IMR-90 (cell line): ENCODE results near the gene ACOT7. TPM values are rescaled to one million over a fixed set of nuclear protein-coding genes. Genes with fewer than 3 reads are reported as not detected.

ENCODE experiments used
- ATAC-seq: fragments of 200-7000 bp; cut with Tn5 transposase; 2 replicates; pipeline ENCODE4 v1.9.1; 2020; ENCODE audit warnings: low read depth, mild to moderate bottlenecking, moderate library complexity
- BruUV-seq: library from RNA; stranded (reverse); fragments of 400-500 nt; replicated peaks from 2 replicates; lab custom pipeline; 2021; lab: Mats Ljungman, UMichigan
- CTCF ChIA-PET: fragments of 300-600 bp; formaldehyde crosslinking; extraction: SDS; loops from one replicate; lab custom pipeline; 2021; ENCODE audit warnings: antibody characterized with exemption; lab: Yijun Ruan, JAX
- POLR2A ChIA-PET: fragments of 300-600 bp; sonication (Branson Sonifier 250); formaldehyde crosslinking; loops from one replicate; lab custom pipeline; 2022; ENCODE audit warnings: antibody characterized with exemption; ENCODE audit not compliant: unreplicated experiment; lab: Charles Lee
- DNase-seq: peaks from one replicate; pipeline ENCODE4 v3.0.0; 2013
- H2AFZ ChIP-seq: replicated peaks from 2 replicates; pipeline ENCODE3; 2013; ENCODE audit warnings: low read length, mild to moderate bottlenecking; ENCODE audit not compliant: poor library complexity
- H2AK5ac ChIP-seq: 2 replicates; pipeline ENCODE4 v1.6.1; 2013; ENCODE audit warnings: low read depth, low read length, inconsistent platforms
- H2AK9ac ChIP-seq: replicated peaks from 2 replicates; pipeline ENCODE3; 2013; ENCODE audit warnings: mild to moderate bottlenecking, low read depth, low read length, moderate library complexity; ENCODE audit not compliant: poor library complexity
- H2BK120ac ChIP-seq: 2 replicates; pipeline ENCODE4 v1.6.1; 2013; ENCODE audit warnings: low read depth, low read length, inconsistent platforms
- H2BK15ac ChIP-seq: 3 replicates; pipeline ENCODE4 v1.6.1; 2013; ENCODE audit warnings: low read depth, low read length, inconsistent platforms
- H2BK20ac ChIP-seq: 2 replicates; pipeline ENCODE4 v1.6.1; 2013; ENCODE audit warnings: low read depth, mild to moderate bottlenecking, inconsistent platforms, low read length, moderate library complexity
- H2BK5ac ChIP-seq: 2 replicates; pipeline ENCODE4 v1.6.1; 2013; ENCODE audit warnings: mild to moderate bottlenecking, low read depth, low read length, inconsistent platforms; ENCODE audit not compliant: poor library complexity, severe bottlenecking
- H3K14ac ChIP-seq: replicated peaks from 2 replicates; pipeline ENCODE4 v1.6.1; 2013; ENCODE audit warnings: low read depth, low read length, inconsistent platforms
- H3K18ac ChIP-seq: 2 replicates; pipeline ENCODE4 v1.6.1; 2013; ENCODE audit warnings: low read depth, low read length, control low read depth
- H3K23ac ChIP-seq: 2 replicates; pipeline ENCODE4 v1.6.1; 2013; ENCODE audit warnings: low read depth, low read length, inconsistent platforms
- H3K27ac ChIP-seq: 2 replicates; pipeline ENCODE4 v1.5.1; 2013; ENCODE audit warnings: mild to moderate bottlenecking, control low read depth, low read length; ENCODE audit not compliant: insufficient read depth
- H3K27me3 ChIP-seq: 2 replicates; pipeline ENCODE4 v1.6.1; 2013; ENCODE audit warnings: low read length; ENCODE audit not compliant: control insufficient read depth, insufficient read depth
- H3K36me3 ChIP-seq: 2 replicates; pipeline ENCODE4 v1.6.1; 2013; ENCODE audit warnings: low read length, mixed read lengths; ENCODE audit not compliant: control insufficient read depth, insufficient read depth
- H3K4ac ChIP-seq: 2 replicates; pipeline ENCODE4 v1.6.1; 2013; ENCODE audit warnings: low read depth, low read length, inconsistent platforms
- H3K4me1 ChIP-seq: 2 replicates; pipeline ENCODE4 v1.6.1; 2013; ENCODE audit warnings: low read length, mixed read lengths; ENCODE audit not compliant: control insufficient read depth, insufficient read depth
- H3K4me2 ChIP-seq: 2 replicates; pipeline ENCODE4 v1.6.1; 2013; ENCODE audit warnings: low read depth, mild to moderate bottlenecking, control low read depth, low read length, moderate library complexity
- H3K4me3 ChIP-seq: 2 replicates; pipeline ENCODE4 v1.5.1; 2013; ENCODE audit warnings: low read depth, mild to moderate bottlenecking, control low read depth, low read length, moderate library complexity; ENCODE audit not compliant: insufficient read depth
- H3K56ac ChIP-seq: 2 replicates; pipeline ENCODE4 v1.6.1; 2013; ENCODE audit warnings: low read length, inconsistent platforms; ENCODE audit not compliant: insufficient read depth; ENCODE audit errors: extremely low read depth
- H3K79me1 ChIP-seq, 2 experiments: 2 replicates each; pipeline ENCODE4 v1.6.1; 2013; ENCODE audit warnings: low read length in 2 of 2, inconsistent platforms in 1 of 2, low read depth in 1 of 2
- H3K9ac ChIP-seq: 2 replicates; pipeline ENCODE4 v1.6.1; 2013; ENCODE audit warnings: low read depth, low read length, control low read depth
- H3K9me1 ChIP-seq: 2 replicates; pipeline ENCODE4 v1.6.1; 2013; ENCODE audit warnings: low read length, inconsistent platforms; ENCODE audit not compliant: insufficient read depth
- H3K9me3 ChIP-seq: 2 replicates; pipeline ENCODE4 v1.6.1; 2013; ENCODE audit warnings: low read length; ENCODE audit not compliant: control insufficient read depth, insufficient read depth
- H4K20me1 ChIP-seq: 2 replicates; pipeline ENCODE4 v1.6.1; 2013; ENCODE audit warnings: low read length, inconsistent platforms; ENCODE audit not compliant: insufficient read depth
- H4K5ac ChIP-seq: 2 replicates; pipeline ENCODE4 v1.6.1; 2013; ENCODE audit warnings: mild to moderate bottlenecking, low read depth, low read length, control low read depth
- H4K8ac ChIP-seq, 2 experiments: 2 replicates each; pipeline ENCODE4 v1.6.1; 2013; ENCODE audit warnings: low read depth in 2 of 2, low read length in 2 of 2, control low read depth in 1 of 2, inconsistent platforms in 1 of 2
- H4K91ac ChIP-seq: 2 replicates; pipeline ENCODE4 v1.6.1; 2013; ENCODE audit warnings: low read depth, low read length, inconsistent platforms; ENCODE audit not compliant: insufficient read depth
- BHLHE40 ChIP-seq: fragments of 150-350 bp; IDR thresholded peaks from 2 replicates; pipeline ENCODE4 v1.6.1; 2016; ENCODE audit warnings: mild to moderate bottlenecking, low read depth, low read length
- CEBPB ChIP-seq: IDR thresholded peaks from 2 replicates; pipeline ENCODE4 v1.6.1; 2012; ENCODE audit warnings: low read depth, low read length, improper control_type of control experiment
- CHD1 ChIP-seq: IDR thresholded peaks from 2 replicates; pipeline ENCODE4 v1.6.1; 2012; ENCODE audit warnings: low read depth, low read length, improper control_type of control experiment
- CTCF ChIP-seq: conservative IDR thresholded peaks from 2 replicates; pipeline ENCODE4 v1.5.1; 2012; ENCODE audit warnings: mild to moderate bottlenecking, low read depth, low read length, improper control_type of control experiment
- ELK1 ChIP-seq: fragments of 150-350 bp; IDR thresholded peaks from 2 replicates; pipeline ENCODE4 v1.6.1; 2016; ENCODE audit warnings: low read depth, mild to moderate bottlenecking, low read length, moderate library complexity, borderline replicate concordance
- FOS ChIP-seq: fragments of 150-350 bp; IDR thresholded peaks from 2 replicates; pipeline ENCODE4 v1.6.1; 2016; ENCODE audit warnings: low read depth, low read length
- MAFK ChIP-seq: IDR thresholded peaks from 2 replicates; pipeline ENCODE4 v1.6.1; 2012; ENCODE audit warnings: low read depth, low read length, improper control_type of control experiment
- MAZ ChIP-seq: IDR thresholded peaks from 2 replicates; pipeline ENCODE4 v1.6.1; 2012; ENCODE audit warnings: low read depth, mild to moderate bottlenecking, low read length, improper control_type of control experiment, moderate library complexity, borderline replicate concordance
- MXI1 ChIP-seq: IDR thresholded peaks from 2 replicates; pipeline ENCODE4 v1.6.1; 2012; ENCODE audit warnings: low read depth, mild to moderate bottlenecking, low read length, moderate library complexity, borderline replicate concordance
- NFE2L2 ChIP-seq: fragments of 150-350 bp; IDR thresholded peaks from 2 replicates; pipeline ENCODE4 v1.6.1; 2016; ENCODE audit warnings: low read depth, mild to moderate bottlenecking, low read length
- POLR2A ChIP-seq: IDR thresholded peaks from 2 replicates; pipeline ENCODE4 v1.6.1; 2012; ENCODE audit warnings: mild to moderate bottlenecking, low read depth, low read length
- RAD21 ChIP-seq: IDR thresholded peaks from 2 replicates; pipeline ENCODE4 v1.6.1; 2012; ENCODE audit warnings: low read length, improper control_type of control experiment
- RCOR1 ChIP-seq: IDR thresholded peaks from 2 replicates; pipeline ENCODE4 v1.6.1; 2012; ENCODE audit warnings: mild to moderate bottlenecking, low read length, improper control_type of control experiment; ENCODE audit not compliant: insufficient replicate concordance
- RFX5 ChIP-seq: IDR thresholded peaks from 2 replicates; pipeline ENCODE4 v1.8.0; 2012; ENCODE audit warnings: low read depth, mild to moderate bottlenecking, low read length, moderate library complexity
- SMC3 ChIP-seq: fragments of 150-350 bp; IDR thresholded peaks from 2 replicates; pipeline ENCODE4 v1.6.1; 2016; ENCODE audit warnings: low read depth, mild to moderate bottlenecking, antibody characterized with exemption, low read length, moderate library complexity
- USF2 ChIP-seq: fragments of 150-350 bp; IDR thresholded peaks from 2 replicates; pipeline ENCODE4 v1.6.1; 2017; ENCODE audit warnings: mild to moderate bottlenecking, antibody characterized with exemption, low read length, low read depth
- WGBS, 2 experiments: methylation state at CpG; one replicate each; pipeline versions ENCODE4 v1.1.5 to v1.1.7; 2013; ENCODE audit warnings: missing lambda C conversion rate in 2 of 2; ENCODE audit not compliant: insufficient read length in 1 of 2; ENCODE audit errors: extremely low coverage in 2 of 2; 5-methylcytosine and 5-hydroxymethylcytosine counted together
- dilution Hi-C: fragments of 300-500 bp; cut with HindIII; formaldehyde crosslinking; loops from one replicate; pipeline ENCODE4 v1.14.3; 2018; ENCODE audit warnings: low sequenced_read_pairs; ENCODE audit not compliant: unreplicated experiment
- in situ Hi-C: fragments of 300-500 bp; cut with MboI; formaldehyde crosslinking; loops from 3 replicates; pipeline ENCODE4 v1.14.3; 2019; ENCODE audit warnings: low sequenced_read_pairs, inconsistent platforms, mixed read lengths
- intact Hi-C: fragments of 100-400 bp; cut with micrococcal nuclease; formaldehyde crosslinking; loops from 2 replicates; pipeline ENCODE4 v1.10.0; 2022
- polyA plus RNA-seq, 3 experiments: library from polyadenylated mRNA; depleted of rRNA; stranded (reverse); fragments of >200 nt; gene quantifications; 2 replicates each; pipeline ENCODE4 v1.2.3, GENCODE V29; 2012; ENCODE audit warnings: low replicate concordance in 1 of 3
- total RNA-seq: library from RNA; depleted of rRNA; stranded (reverse); fragments of >200 nt; gene quantifications from 2 replicates; pipeline ENCODE4 v1.2.3, GENCODE V29; 2012

Gene ACOT7
- total and polyA plus RNA-seq, 2 of the 4 experiments (the other 2 are of a cell fraction): 51.6 to 242 TPM

- H3K9ac ChIP-seq: no peak overlapping the region
- no peaks in the 10 kb centered on the region for H3K4me1 ChIP-seq
- ChIA-PET POLR2A (no interaction called here), CTCF (interaction anchor here (0.8 to 1.5 kb wide), 3 partner anchors 10 to 98 kb away, joined by 3 to 6 read pairs (median 3); no protein-coding TSS in a partner anchor)
- H3K27ac ChIP-seq: no peak overlapping the region
- intact Hi-C loops (loop anchor here (5.0 kb wide), 1 partner anchor 244 kb away; the partner anchor contains the start of gene PLEKHG5), dilution Hi-C loops (no loop called here), in situ Hi-C loops (loop anchor here (5.0 kb wide), 1 partner anchor 94 kb away; no protein-coding TSS in a partner anchor)
- H3K36me3 ChIP-seq: no peaks in the 10 kb centered on the region
- BruUV-seq: no TSS peak
- no peak overlapping the region for H3K23ac ChIP-seq
- H3K79me1 ChIP-seq: no peaks in the 10 kb centered on the region
- H4K20me1 ChIP-seq: peaks cover 16% of the 10 kb centered on the region
- no peak overlapping the region for H4K5ac ChIP-seq
- no peak overlapping the region for H2BK20ac ChIP-seq
- H3K9me1 ChIP-seq: no peaks in the 10 kb centered on the region
- DNase-seq (no peak), ATAC-seq (no peak)
- TF ChIP-seq USF2 (no peak), CHD1 (no peak), RFX5 (no peak), MXI1 (no peak), MAZ (no peak), POLR2A (no peak), SMC3 (no peak), MAFK (no peak), NFE2L2 (no peak), CEBPB (no peak), RCOR1 (no peak), BHLHE40 (no peak), FOS (no peak), RAD21 (no peak), ELK1 (no peak), CTCF (no peak)
- no peak overlapping the region for H4K91ac ChIP-seq
- H3K27me3 ChIP-seq: peaks cover 49% of the 10 kb centered on the region
- H3K4me2 ChIP-seq: no peak overlapping the region
- H2BK15ac ChIP-seq: no peak overlapping the region
- H3K56ac ChIP-seq: no peak overlapping the region
- H2AK9ac ChIP-seq: peak overlapping the region; percentile 28
- no peak overlapping the region for H3K4ac ChIP-seq
- no peak overlapping the region for H2AK5ac ChIP-seq
- no peak overlapping the region for H2AFZ ChIP-seq
- no peak overlapping the region for H2BK5ac ChIP-seq
- H3K4me3 ChIP-seq: no peak overlapping the region
- no peaks in the 10 kb centered on the region for H3K9me3 ChIP-seq
- H2BK120ac ChIP-seq: no peak overlapping the region
- no peak overlapping the region for H4K8ac ChIP-seq
- no peak overlapping the region for H3K18ac ChIP-seq
- WGBS, 2 experiments: 83% methylated on average over 10 of the region's 14 CpGs; no CpG with 5 or more reads in 1 of the 2 experiments
- no peak overlapping the region for H3K14ac ChIP-seq
Observed at GRCh38 chr1:6248161-6248776, 145.3 kb downstream of the ACOT7 start.
